ENCODE data around the gene PIP4K2A.
"Not testable (repeated sequence)": the region's sequence is repeated elsewhere in the genome, so short reads cannot be mapped to it uniquely, and the experiment has no call there.

The PIP4K2A gene

GRCh38 chr10:22714479-22715289 lies at the start of gene PIP4K2A:
PIP4K2A (minus strand) TSS chr10:22714578; CDS start chr10:22714326, 252 bp downstream.
- peak; percentile 86 for DNase-seq (ENCODE audit: low spot score)

GRCh38 chr10:22761569-22762220 lies 47.3 kb upstream of the PIP4K2A start:
- peak; percentile 96 for DNase-seq (ENCODE audit: low spot score)

- no peak for DNase-seq (ENCODE audit: low spot score)
Observed at GRCh38 chr10:22760025-22760424, 45.6 kb upstream of the PIP4K2A start.

- DNase-seq (ENCODE audit: low spot score): no peak
Observed at GRCh38 chr10:22758867-22759266, 44.5 kb upstream of the PIP4K2A start.

GRCh38 chr10:22754296-22754695 lies 39.9 kb upstream of the PIP4K2A start:
- DNase-seq (ENCODE audit: low spot score): no peak

GRCh38 chr10:22753786-22754185 lies 39.4 kb upstream of the PIP4K2A start:
- DNase-seq (ENCODE audit: low spot score): no peak

GRCh38 chr10:22752272-22752889 lies 38.0 kb upstream of the PIP4K2A start:
- DNase-seq (ENCODE audit: low spot score): no peak

GRCh38 chr10:22750131-22750530 lies 35.8 kb upstream of the PIP4K2A start:
- no peak for DNase-seq (ENCODE audit: low spot score)

GRCh38 chr10:22744858-22745257 lies 30.5 kb upstream of the PIP4K2A start:
- DNase-seq (ENCODE audit: low spot score): not testable (repeated sequence)

- no peak for DNase-seq (ENCODE audit: low spot score)
Observed at GRCh38 chr10:22742678-22743077, 28.3 kb upstream of the PIP4K2A start.

GRCh38 chr10:22741631-22742030 lies 27.3 kb upstream of the PIP4K2A start:
- not testable (repeated sequence) for DNase-seq (ENCODE audit: low spot score)

GRCh38 chr10:22740180-22740579 lies 25.8 kb upstream of the PIP4K2A start:
- no peak for DNase-seq (ENCODE audit: low spot score)

GRCh38 chr10:22737587-22737986 lies 23.2 kb upstream of the PIP4K2A start:
- no peak for DNase-seq (ENCODE audit: low spot score)

- DNase-seq (ENCODE audit: low spot score): no peak
Observed at GRCh38 chr10:22736134-22736533, 21.8 kb upstream of the PIP4K2A start.

- no peak for DNase-seq (ENCODE audit: low spot score)
Observed at GRCh38 chr10:22733992-22734391, 19.6 kb upstream of the PIP4K2A start.

- DNase-seq (ENCODE audit: low spot score): no peak
Observed at GRCh38 chr10:22727663-22728062, 13.3 kb upstream of the PIP4K2A start.

- DNase-seq (ENCODE audit: low spot score): no peak
Observed at GRCh38 chr10:22727112-22727511, 12.7 kb upstream of the PIP4K2A start.

- no peak for DNase-seq (ENCODE audit: low spot score)
Observed at GRCh38 chr10:22724773-22725172, 10.4 kb upstream of the PIP4K2A start.

GRCh38 chr10:22723783-22724182 lies 9.4 kb upstream of the PIP4K2A start:
- no peak for DNase-seq (ENCODE audit: low spot score)

- DNase-seq (ENCODE audit: low spot score): peak; percentile 50
Observed at GRCh38 chr10:22723343-22723779, 9.0 kb upstream of the PIP4K2A start.

- DNase-seq (ENCODE audit: low spot score): no peak
Observed at GRCh38 chr10:22722626-22723169, 8.3 kb upstream of the PIP4K2A start.

GRCh38 chr10:22720667-22721066 lies 6.3 kb upstream of the PIP4K2A start:
- DNase-seq (ENCODE audit: low spot score): no peak
